WTC11 (cell line): ENCODE data around the gene MIA2. TPM values are rescaled to one million over a fixed set of nuclear protein-coding genes. Genes with fewer than 3 reads are reported as not detected.
"Not testable (repeated sequence)": the region's sequence is repeated elsewhere in the genome, so short reads cannot be mapped to it uniquely, and the experiment has no call there.

Experiments used
- ATAC-seq: fragments of 200-7000 bp; cut with Tn5 transposase; 2 replicates; pipeline ENCODE4 v1.10.0; 2021; ENCODE audit warnings: mild to moderate bottlenecking, moderate library complexity
- CTCF ChIA-PET: fragments of 300-600 bp; sonication (Branson Sonifier 250); formaldehyde crosslinking; loops from one replicate; lab custom pipeline; 2021; ENCODE audit warnings: antibody characterized with exemption; lab: Charles Lee
- POLR2A ChIA-PET: fragments of 350-600 bp; sonication (Branson Sonifier 250); formaldehyde crosslinking; loops from one replicate; lab custom pipeline; 2021; ENCODE audit warnings: antibody characterized with exemption; lab: Charles Lee
- DNase-seq: peaks from one replicate; pipeline ENCODE4 v3.0.0; 2021; ENCODE audit warnings: low spot score
- H3K27ac Mint-ChIP-seq: 2 replicates; pipeline ENCODE4 v1.8.0; 2021; ENCODE audit warnings: mixed read lengths
- H3K27me3 Mint-ChIP-seq: 2 replicates; pipeline ENCODE4 v1.8.0; 2021; ENCODE audit warnings: low read depth, mild to moderate bottlenecking, moderate library complexity, mixed read lengths
- H3K36me3 Mint-ChIP-seq: 2 replicates; pipeline ENCODE4 v1.8.0; 2021; ENCODE audit warnings: mixed read lengths
- H3K4me1 Mint-ChIP-seq: 2 replicates; pipeline ENCODE4 v1.8.0; 2022; ENCODE audit warnings: mixed read lengths
- H3K4me3 Mint-ChIP-seq: 2 replicates; pipeline ENCODE4 v1.8.0; 2021; ENCODE audit warnings: mild to moderate bottlenecking, moderate library complexity, mixed read lengths
- H3K9me3 Mint-ChIP-seq: 2 replicates; pipeline ENCODE4 v1.8.0; 2021; ENCODE audit warnings: mixed read lengths
- AFF4 ChIP-seq: sonication (generic); formaldehyde crosslinking; IDR thresholded peaks from 2 replicates; pipeline ENCODE4 v1.8.1; 2023; ENCODE audit warnings: mild to moderate bottlenecking, missing genetic modification reagents, borderline replicate concordance
- AR ChIP-seq: fragments of 250-450 bp; sonication (Bioruptor Pico); IDR thresholded peaks from 2 replicates; pipeline ENCODE4 v1.9.0; 2021; ENCODE audit warnings: mild to moderate bottlenecking
- ATF2 ChIP-seq: sonication (generic); formaldehyde crosslinking; IDR thresholded peaks from 2 replicates; pipeline ENCODE4 v1.8.1; 2022; ENCODE audit warnings: low read depth, missing genetic modification reagents, borderline replicate concordance
- E2F5 ChIP-seq: sonication (generic); formaldehyde crosslinking; IDR thresholded peaks from 2 replicates; pipeline ENCODE4 v1.8.1; 2022; ENCODE audit warnings: mild to moderate bottlenecking, moderate library complexity, missing genetic modification reagents
- ELF4 ChIP-seq: sonication (generic); formaldehyde crosslinking; IDR thresholded peaks from 2 replicates; pipeline ENCODE4 v1.8.1; 2022; ENCODE audit warnings: low read depth, mild to moderate bottlenecking, moderate library complexity, missing genetic modification reagents
- ERG ChIP-seq: fragments of 250-450 bp; sonication (Bioruptor Pico); IDR thresholded peaks from 2 replicates; pipeline ENCODE4 v1.8.0; 2021; ENCODE audit warnings: mild to moderate bottlenecking
- GABPB1 ChIP-seq: sonication (generic); formaldehyde crosslinking; IDR thresholded peaks from 2 replicates; pipeline ENCODE4 v1.8.1; 2023; ENCODE audit warnings: mild to moderate bottlenecking, missing genetic modification reagents
- HMGA2 ChIP-seq: fragments of 250-450 bp; sonication (Bioruptor Pico); IDR thresholded peaks from 2 replicates; pipeline ENCODE4 v1.4.0; 2021; ENCODE audit warnings: mild to moderate bottlenecking, moderate library complexity
- JAZF1 ChIP-seq: fragments of 250-450 bp; sonication (Bioruptor Pico); IDR thresholded peaks from 2 replicates; pipeline ENCODE4 v1.9.0; 2021; ENCODE audit warnings: moderate library complexity, mild to moderate bottlenecking, inconsistent platforms
- NFATC4 ChIP-seq: fragments of 250-450 bp; sonication (Bioruptor Pico); IDR thresholded peaks from 2 replicates; pipeline ENCODE4 v1.9.0; 2021; ENCODE audit warnings: mild to moderate bottlenecking
- USF1 ChIP-seq: sonication (generic); formaldehyde crosslinking; IDR thresholded peaks from 2 replicates; pipeline ENCODE4 v1.8.0; 2022; ENCODE audit warnings: mild to moderate bottlenecking, missing genetic modification reagents
- ZBTB43 ChIP-seq: sonication (generic); formaldehyde crosslinking; IDR thresholded peaks from 2 replicates; pipeline ENCODE4 v1.8.1; 2023; ENCODE audit warnings: mild to moderate bottlenecking, missing genetic modification reagents
- total RNA-seq: library from RNA; stranded (reverse); gene quantifications from 3 replicates; pipeline ENCODE4 v1.2.3, GENCODE V29; 2021
- TF ChIP-seq, protein P1 (sequence below): fragments of 200-600 bp; IDR thresholded peaks from 2 replicates; pipeline ENCODE4 v1.8.0; 2022; ENCODE audit warnings: antibody characterized with exemption

The MIA2 gene
- total RNA-seq, 1 experiment from 2014 or later, result 11.3 TPM

DNA sequence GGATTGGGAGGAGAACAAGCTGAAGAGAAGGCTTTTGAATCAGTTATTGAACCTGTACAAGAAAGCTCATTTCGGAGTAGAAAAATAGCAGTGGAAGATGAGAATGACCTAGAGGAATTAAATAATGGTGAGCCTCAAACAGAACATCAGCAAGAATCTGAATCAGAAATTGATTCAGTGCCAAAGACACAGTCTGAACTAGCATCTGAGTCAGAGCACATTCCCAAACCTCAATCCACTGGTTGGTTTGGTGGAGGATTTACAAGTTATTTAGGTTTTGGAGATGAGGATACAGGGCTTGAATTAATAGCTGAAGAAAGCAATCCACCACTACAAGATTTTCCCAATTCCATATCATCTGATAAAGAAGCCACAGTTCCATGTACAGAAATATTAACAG is 13.5 kb downstream of the MIA2 start (continued):
- TF ChIP-seq, protein P1, sequence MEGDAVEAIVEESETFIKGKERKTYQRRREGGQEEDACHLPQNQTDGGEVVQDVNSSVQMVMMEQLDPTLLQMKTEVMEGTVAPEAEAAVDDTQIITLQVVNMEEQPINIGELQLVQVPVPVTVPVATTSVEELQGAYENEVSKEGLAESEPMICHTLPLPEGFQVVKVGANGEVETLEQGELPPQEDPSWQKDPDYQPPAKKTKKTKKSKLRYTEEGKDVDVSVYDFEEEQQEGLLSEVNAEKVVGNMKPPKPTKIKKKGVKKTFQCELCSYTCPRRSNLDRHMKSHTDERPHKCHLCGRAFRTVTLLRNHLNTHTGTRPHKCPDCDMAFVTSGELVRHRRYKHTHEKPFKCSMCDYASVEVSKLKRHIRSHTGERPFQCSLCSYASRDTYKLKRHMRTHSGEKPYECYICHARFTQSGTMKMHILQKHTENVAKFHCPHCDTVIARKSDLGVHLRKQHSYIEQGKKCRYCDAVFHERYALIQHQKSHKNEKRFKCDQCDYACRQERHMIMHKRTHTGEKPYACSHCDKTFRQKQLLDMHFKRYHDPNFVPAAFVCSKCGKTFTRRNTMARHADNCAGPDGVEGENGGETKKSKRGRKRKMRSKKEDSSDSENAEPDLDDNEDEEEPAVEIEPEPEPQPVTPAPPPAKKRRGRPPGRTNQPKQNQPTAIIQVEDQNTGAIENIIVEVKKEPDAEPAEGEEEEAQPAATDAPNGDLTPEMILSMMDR, result no peak
- TF ChIP-seq ATF2 (CRISPR knock-in tag), result no peak

GRCh38 chr14:39251547-39251946 is 17.8 kb downstream of the MIA2 start:
- Mint-ChIP-seq H3K27ac (no peak overlapping the region), H3K4me1 (no peaks in the 10 kb centered on the region), H3K27me3 (peaks cover 4% of the 10 kb centered on the region; the same call in 1 of the 2 replicates), H3K4me3 (no peak overlapping the region), H3K36me3 (no peaks in the 10 kb centered on the region), H3K9me3 (peaks cover 9% of the 10 kb centered on the region)
- ChIA-PET CTCF (no interaction called here), POLR2A (no interaction called here)
- TF ChIP-seq E2F5 (CRISPR knock-in tag) (no peak), ERG (no peak), AR (CRISPR knock-in tag) (no peak), AFF4 (CRISPR knock-in tag) (no peak), JAZF1 (CRISPR knock-in tag) (no peak), NFATC4 (CRISPR knock-in tag) (no peak), USF1 (CRISPR knock-in tag) (no peak), ELF4 (CRISPR knock-in tag) (no peak), ZBTB43 (CRISPR knock-in tag) (no peak), GABPB1 (CRISPR knock-in tag) (no peak), HMGA2 (no peak)
- ATAC-seq (no peak), DNase-seq (no peak)

- H3K27ac Mint-ChIP-seq, H3K4me1 Mint-ChIP-seq, ATAC-seq, H3K36me3 Mint-ChIP-seq, H3K4me3 Mint-ChIP-seq, DNase-seq, POLR2A ChIA-PET, CTCF ChIA-PET: not testable (repeated sequence)
- peaks cover 10% of the 10 kb centered on the region for H3K27me3 Mint-ChIP-seq
- peaks cover 19% of the 10 kb centered on the region for H3K9me3 Mint-ChIP-seq
Measured at GRCh38 chr14:39257388-39257787, 23.7 kb downstream of the MIA2 start.
